Trophoblast cell (in vitro differentiated cells and primary cell): Measurements from ENCODE around the gene PGS1.

Source experiments
- DNase-seq, 2 donors: peaks; one replicate each; pipeline ENCODE4 v3.0.0-alpha.2; 2016
- H2AFZ ChIP-seq: 2 replicates; pipeline ENCODE4 v1.6.1; 2013; ENCODE audit warnings: low read length, moderate library complexity, mild to moderate bottlenecking; ENCODE audit not compliant: insufficient read depth, poor library complexity
- H2AK5ac ChIP-seq: 2 replicates; pipeline ENCODE4 v1.6.1; 2013; ENCODE audit warnings: mild to moderate bottlenecking, low read length
- H2BK120ac ChIP-seq: 2 replicates; pipeline ENCODE4 v1.6.1; 2013; ENCODE audit warnings: low read length, mild to moderate bottlenecking, moderate library complexity; ENCODE audit not compliant: insufficient read depth, poor library complexity
- H2BK12ac ChIP-seq: 2 replicates; pipeline ENCODE4 v1.6.1; 2013; ENCODE audit warnings: mild to moderate bottlenecking, low read length, moderate library complexity
- H2BK5ac ChIP-seq: 2 replicates; pipeline ENCODE4 v1.6.1; 2013; ENCODE audit warnings: low read length, low read depth, moderate library complexity, mild to moderate bottlenecking; ENCODE audit not compliant: poor library complexity
- H3K14ac ChIP-seq: 2 replicates; pipeline ENCODE4 v1.6.1; 2013; ENCODE audit warnings: mild to moderate bottlenecking, low read length
- H3K18ac ChIP-seq: 2 replicates; pipeline ENCODE4 v1.6.1; 2013; ENCODE audit warnings: mild to moderate bottlenecking, low read length
- H3K23ac ChIP-seq: 2 replicates; pipeline ENCODE4 v1.6.1; 2013; ENCODE audit warnings: low read length
- H3K27ac ChIP-seq: 2 replicates; pipeline ENCODE4 v1.5.1; 2013; ENCODE audit warnings: low read depth, mild to moderate bottlenecking, inconsistent platforms, low read length, moderate library complexity
- H3K27me3 ChIP-seq: 2 replicates; pipeline ENCODE4 v1.6.1; 2013; ENCODE audit warnings: inconsistent platforms, mild to moderate bottlenecking, low read length, moderate library complexity; ENCODE audit not compliant: insufficient read depth
- H3K36me3 ChIP-seq, 2 experiments: 1 replicate in 1 of 2; 2 replicates in 1 of 2; pipeline ENCODE4 v1.6.1; 2013; ENCODE audit warnings: low read length in 2 of 2, mild to moderate bottlenecking in 2 of 2, moderate library complexity in 1 of 2; ENCODE audit not compliant: insufficient read depth in 2 of 2, control insufficient read depth in 1 of 2
- H3K4ac ChIP-seq: 2 replicates; pipeline ENCODE4 v1.6.1; 2013; ENCODE audit warnings: low read depth, mild to moderate bottlenecking, low read length, moderate library complexity
- H3K4me1 ChIP-seq, 2 experiments: 1 replicate in 1 of 2; 2 replicates in 1 of 2; pipeline ENCODE4 v1.6.1; 2013; ENCODE audit warnings: low read length in 2 of 2, mild to moderate bottlenecking in 2 of 2, moderate library complexity in 1 of 2; ENCODE audit not compliant: insufficient read depth in 2 of 2, control insufficient read depth in 1 of 2
- H3K4me2 ChIP-seq: 2 replicates; pipeline ENCODE4 v1.6.1; 2013; ENCODE audit warnings: inconsistent platforms, mild to moderate bottlenecking, low read length, moderate library complexity
- H3K4me3 ChIP-seq: 2 replicates; pipeline ENCODE4 v1.5.1; 2013; ENCODE audit warnings: mild to moderate bottlenecking, low read depth, low read length, inconsistent platforms
- H3K79me1 ChIP-seq: one replicate; pipeline ENCODE4 v1.6.1; 2013; ENCODE audit warnings: low read length
- H3K79me2 ChIP-seq: 2 replicates; pipeline ENCODE4 v1.6.1; 2013; ENCODE audit warnings: low read length, mild to moderate bottlenecking; ENCODE audit not compliant: control insufficient read depth, insufficient read depth, poor library complexity
- H3K9ac ChIP-seq: 2 replicates; pipeline ENCODE4 v1.6.1; 2013; ENCODE audit warnings: mild to moderate bottlenecking, low read length
- H3K9me3 ChIP-seq: 2 replicates; pipeline ENCODE4 v1.6.1; 2013; ENCODE audit warnings: low read depth, mild to moderate bottlenecking, control low read depth, inconsistent platforms, low read length; ENCODE audit not compliant: insufficient read depth
- H4K12ac ChIP-seq: 2 replicates; pipeline ENCODE4 v1.6.1; 2013; ENCODE audit warnings: low read depth, mild to moderate bottlenecking, low read length, moderate library complexity
- H4K8ac ChIP-seq: 2 replicates; pipeline ENCODE4 v1.6.1; 2013; ENCODE audit warnings: low read depth, mild to moderate bottlenecking, low read length, moderate library complexity
- H4K91ac ChIP-seq: one replicate; pipeline ENCODE4 v1.6.1; 2013; ENCODE audit warnings: low read depth, mild to moderate bottlenecking, low read length, moderate library complexity
- WGBS: extraction: QIAGEN DNeasy Blood & Tissue Kit; methylation state at CpG from one replicate; pipeline ENCODE4 v1.1.7; 2013; ENCODE audit warnings: missing lambda C conversion rate; ENCODE audit not compliant: insufficient read length, insufficient coverage; ENCODE audit errors: extremely low coverage; 5-methylcytosine and 5-hydroxymethylcytosine counted together

PGS1 gene

DNA sequence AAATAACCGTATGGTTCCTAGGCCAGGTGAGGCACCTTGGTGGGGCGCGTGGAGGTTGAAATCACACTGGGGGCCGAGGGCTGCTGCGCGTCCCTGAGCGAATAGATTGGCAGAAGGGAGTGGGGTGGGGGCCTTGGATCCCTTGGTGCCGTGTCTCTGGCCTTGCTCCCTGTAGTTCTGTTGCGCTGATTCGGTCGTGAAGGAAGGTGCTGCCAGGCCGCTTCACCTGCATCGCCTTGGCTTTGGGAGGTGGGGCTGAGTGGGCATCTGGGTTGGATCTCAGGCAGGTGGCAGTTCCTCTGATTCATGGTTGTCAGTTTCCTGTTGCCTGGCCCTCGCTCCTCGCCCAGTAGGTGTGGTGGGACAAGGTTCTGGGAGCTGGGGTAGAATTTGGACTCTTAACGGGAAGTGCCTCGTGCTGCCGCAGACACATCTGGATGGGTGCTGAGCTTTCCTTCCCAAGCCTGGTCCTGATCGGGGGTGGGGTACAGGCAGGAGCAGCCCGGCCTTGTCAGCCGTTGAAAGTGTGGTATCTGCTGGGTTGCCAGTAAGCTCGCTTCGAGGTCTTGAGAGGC lies 30.1 kb downstream of the PGS1 start:
- Histone ChIP-seq H3K79me2 (peaks cover 13% of the 10 kb centered on the region), H4K8ac (no peak overlapping the region), H3K36me3 (peaks cover 30 to 53% of the 10 kb centered on the region in 2 experiments), H3K18ac (no peak overlapping the region), H3K4me1 (peaks cover 11 to 24% of the 10 kb centered on the region in 2 experiments), H3K27me3 (no peaks in the 10 kb centered on the region), H4K12ac (no peak overlapping the region), H4K91ac (no peak overlapping the region), H3K9ac (no peak overlapping the region), H3K23ac (no peak overlapping the region), H3K4me3 (no peak overlapping the region), H3K14ac (no peak overlapping the region), H2AK5ac (no peak overlapping the region), H2BK120ac (no peak overlapping the region), H3K4me2 (no peak overlapping the region), H2BK12ac (no peak overlapping the region), H3K4ac (peak overlapping the region; percentile 3), H3K79me1 (peaks cover 8% of the 10 kb centered on the region), H3K27ac (no peak overlapping the region), H3K9me3 (peaks cover 3% of the 10 kb centered on the region), H2AFZ (no peak overlapping the region), H2BK5ac (no peak overlapping the region)
- no peak for DNase-seq
- no CpG with 5 or more reads among the region's 23 CpGs for WGBS

DNA sequence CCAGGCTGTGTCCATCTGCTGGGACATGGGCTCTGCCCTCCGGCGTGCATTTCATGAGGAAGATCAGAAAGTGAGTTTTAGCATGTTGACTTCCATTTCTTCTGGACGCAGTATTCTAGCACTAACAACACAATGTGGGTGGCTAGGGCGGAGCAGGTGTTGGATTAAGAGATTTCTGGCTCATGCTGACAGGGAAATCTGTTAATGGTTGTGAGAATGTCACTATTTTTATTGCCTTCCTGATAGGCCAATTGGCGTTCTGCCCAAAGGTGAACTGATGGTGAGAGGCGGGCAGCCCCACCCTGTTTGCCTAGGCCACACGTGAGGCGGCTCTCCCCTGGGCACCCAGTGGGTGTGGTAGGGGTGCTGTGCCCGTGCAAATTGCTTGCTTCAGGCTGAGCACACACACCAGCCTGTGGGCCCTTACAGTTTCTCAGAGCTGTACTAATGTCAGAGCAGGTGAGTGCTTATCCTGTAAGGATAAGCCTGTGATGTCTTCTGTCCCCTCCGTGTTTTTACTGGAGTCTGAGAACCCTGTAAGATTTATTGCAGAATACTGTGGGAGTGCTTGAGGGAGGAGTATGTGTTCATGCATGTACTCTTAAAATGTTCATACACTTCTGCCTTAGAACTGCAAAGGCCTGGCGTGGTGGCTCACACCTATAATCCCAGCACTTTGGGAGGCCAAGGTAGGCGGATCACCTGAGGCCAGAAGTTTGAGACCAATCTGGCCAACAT lies 30.9 kb downstream of the PGS1 start:
- no peak for DNase-seq
- Histone ChIP-seq H2BK12ac (no peak overlapping the region), H2AK5ac (no peak overlapping the region), H3K4me1 (peaks cover 12 to 29% of the 10 kb centered on the region in 2 experiments), H3K4me3 (no peak overlapping the region), H2BK5ac (no peak overlapping the region), H3K4me2 (no peak overlapping the region), H3K79me2 (peaks cover 13% of the 10 kb centered on the region), H4K8ac (no peak overlapping the region), H3K79me1 (peaks cover 9% of the 10 kb centered on the region), H2AFZ (no peak overlapping the region), H3K9ac (no peak overlapping the region), H2BK120ac (no peak overlapping the region), H3K18ac (peak overlapping the region; percentile 25), H4K91ac (no peak overlapping the region), H3K4ac (peak overlapping the region; percentile 64), H4K12ac (no peak overlapping the region), H3K14ac (no peak overlapping the region), H3K27ac (no peak overlapping the region), H3K23ac (no peak overlapping the region), H3K9me3 (no peaks in the 10 kb centered on the region), H3K27me3 (no peaks in the 10 kb centered on the region), H3K36me3 (peaks cover 22 to 50% of the 10 kb centered on the region in 2 experiments)
- no CpG with 5 or more reads among the region's 12 CpGs for WGBS

GRCh38 chr17:78411241-78411857 lies 32.9 kb downstream of the PGS1 start:
- H3K4me2 ChIP-seq = no peak overlapping the region
- H3K27ac ChIP-seq = peak overlapping the region; percentile 48
- H2BK5ac ChIP-seq = no peak overlapping the region
- no CpG with 5 or more reads among the region's 17 CpGs for WGBS
- peaks cover 19 to 44% of the 10 kb centered on the region in 2 experiments for H3K36me3 ChIP-seq
- H3K9me3 ChIP-seq = no peaks in the 10 kb centered on the region
- no peak overlapping the region for H3K4me3 ChIP-seq
- peak overlapping the region; percentile 32 for H2BK12ac ChIP-seq
- peak overlapping the region; percentile 37 for H3K4ac ChIP-seq
- peaks cover 27 to 45% of the 10 kb centered on the region in 2 experiments for H3K4me1 ChIP-seq
- peaks cover 14% of the 10 kb centered on the region for H3K79me2 ChIP-seq
- H2BK120ac ChIP-seq = peak overlapping the region; percentile 15
- H4K8ac ChIP-seq = peak overlapping the region; percentile 2
- H4K12ac ChIP-seq = no peak overlapping the region
- peak overlapping the region; percentile 34 for H2AK5ac ChIP-seq
- H3K27me3 ChIP-seq = no peaks in the 10 kb centered on the region
- no peak overlapping the region for H3K9ac ChIP-seq
- peak overlapping the region; percentile 58 for H3K18ac ChIP-seq
- H3K14ac ChIP-seq = peak overlapping the region; percentile 11
- no peak for DNase-seq
- H4K91ac ChIP-seq = peak overlapping the region; percentile 54
- H3K79me1 ChIP-seq = peaks cover 20% of the 10 kb centered on the region
- H3K23ac ChIP-seq = no peak overlapping the region
- H2AFZ ChIP-seq = no peak overlapping the region

GRCh38 chr17:78412403-78412802 lies 34.0 kb downstream of the PGS1 start:
- no peak overlapping the region for H3K23ac ChIP-seq
- peak overlapping the region; percentile 44 for H3K4ac ChIP-seq
- no peak overlapping the region for H2AFZ ChIP-seq
- H3K4me3 ChIP-seq = no peak overlapping the region
- no CpG with 5 or more reads among the region's 10 CpGs for WGBS
- H4K91ac ChIP-seq = no peak overlapping the region
- H2BK120ac ChIP-seq = no peak overlapping the region
- H3K4me2 ChIP-seq = no peak overlapping the region
- H3K4me1 ChIP-seq = peaks cover 37 to 51% of the 10 kb centered on the region in 2 experiments
- H3K27ac ChIP-seq = no peak overlapping the region
- H3K79me2 ChIP-seq = peaks cover 13% of the 10 kb centered on the region
- no peak overlapping the region for H3K9ac ChIP-seq
- H2BK12ac ChIP-seq = no peak overlapping the region
- H3K79me1 ChIP-seq = peaks cover 28% of the 10 kb centered on the region
- no peak overlapping the region for H4K8ac ChIP-seq
- no peak overlapping the region for H4K12ac ChIP-seq
- H2AK5ac ChIP-seq = no peak overlapping the region
- H3K14ac ChIP-seq = no peak overlapping the region
- H3K18ac ChIP-seq = no peak overlapping the region
- DNase-seq = peak; percentile 21 to 30
- H3K36me3 ChIP-seq = peaks cover 13 to 38% of the 10 kb centered on the region in 2 experiments
- H3K27me3 ChIP-seq = no peaks in the 10 kb centered on the region
- H3K9me3 ChIP-seq = no peaks in the 10 kb centered on the region
- H2BK5ac ChIP-seq = no peak overlapping the region
